Measurements from ENCODE around the gene KCNK16. TPM values are rescaled to one million over a fixed set of nuclear protein-coding genes. Genes with fewer than 3 reads are reported as not detected.

The KCNK16 gene
- total and polyA plus RNA-seq, 2 of the 4 experiments (the other 2 are of a cell fraction) = not detected

DNA sequence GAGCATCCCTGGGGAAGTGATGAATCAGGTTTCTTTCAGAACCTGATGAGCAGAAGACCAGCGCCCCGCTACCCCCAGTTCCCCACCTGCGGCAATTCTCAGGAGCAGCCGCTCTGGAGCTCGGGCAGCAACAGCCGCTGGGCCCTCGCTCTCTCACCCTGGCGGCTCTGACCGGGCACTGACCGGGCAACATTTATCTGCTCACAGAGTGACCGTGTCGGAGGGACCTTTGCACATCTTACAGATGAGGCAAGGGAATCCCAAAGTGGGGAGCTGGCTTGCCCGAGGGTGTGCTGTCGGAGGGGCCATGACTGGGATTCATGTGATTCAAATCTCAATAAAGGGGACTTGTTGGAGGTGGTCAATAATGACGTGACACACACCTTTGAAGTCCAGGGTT, 26.2 kb upstream of the KCNK16 start:
- no peak overlapping the region for H3K4me2 ChIP-seq (ENCODE audit: low read depth, low read length)
- no peak overlapping the region for H3K9ac ChIP-seq (ENCODE audit: low read depth, low read length)
- POLR2A ChIA-PET (ENCODE audit: unreplicated experiment) = no interaction called here
- H2BK5ac ChIP-seq (ENCODE audit: low read depth, low read length, poor library complexity, severe bottlenecking) = no peak overlapping the region
- no peak for TF ChIP-seq POLR2A (IDR thresholded peaks at IDR 0.05; ENCODE audit: low read depth, low read length)
- no peak for TF ChIP-seq NFE2L2 (IDR thresholded peaks at IDR 0.05; ENCODE audit: low read depth, low read length)
- no peak for TF ChIP-seq RFX5 (IDR thresholded peaks at IDR 0.05; ENCODE audit: low read depth, low read length)
- TF ChIP-seq FOS (IDR thresholded peaks at IDR 0.05; ENCODE audit: low read depth, low read length) = no peak
- no peak overlapping the region for H3K4me3 ChIP-seq (ENCODE audit: insufficient read depth, low read depth, low read length)
- no peak overlapping the region for H2AK9ac ChIP-seq (replicated peaks; ENCODE audit: low read depth, low read length, poor library complexity)
- no peak overlapping the region for H2BK120ac ChIP-seq (ENCODE audit: low read depth, low read length)
- no peak overlapping the region for H2AFZ ChIP-seq (replicated peaks; ENCODE audit: low read length, poor library complexity)
- ATAC-seq (ENCODE audit: low read depth) (no peak), DNase-seq (no peak)
- H3K9me1 ChIP-seq (ENCODE audit: insufficient read depth, low read length) = no peaks in the 10 kb centered on the region
- no peak overlapping the region for H2BK20ac ChIP-seq (ENCODE audit: low read depth, low read length)
- no peaks in the 10 kb centered on the region; the same call in 1 of the 2 replicates for H3K27me3 ChIP-seq (ENCODE audit: control insufficient read depth, insufficient read depth, low read length)
- no peaks in the 10 kb centered on the region for H3K9me3 ChIP-seq (ENCODE audit: control insufficient read depth, insufficient read depth, low read length)
- dilution Hi-C loops (cut with HindIII; ENCODE audit: low sequenced_read_pairs, unreplicated experiment) (no loop called here), intact Hi-C loops (cut with micrococcal nuclease) (loop anchor here (10.0 kb wide), 2 partner anchors 1676 to 1716 kb away; no protein-coding TSS in a partner anchor), in situ Hi-C loops (cut with MboI; ENCODE audit: low sequenced_read_pairs) (loop anchor here (10.0 kb wide), 1 partner anchor 966 kb away; no protein-coding TSS in a partner anchor)
- H3K4ac ChIP-seq (ENCODE audit: low read depth, low read length) = no peak overlapping the region
- H4K5ac ChIP-seq (ENCODE audit: low read depth, low read length) = no peak overlapping the region
- CTCF ChIA-PET = no interaction called here
- H3K14ac ChIP-seq (replicated peaks; ENCODE audit: low read depth, low read length) = no peak overlapping the region
- H3K4me1 ChIP-seq (ENCODE audit: control insufficient read depth, insufficient read depth, low read length) = no peaks in the 10 kb centered on the region
- H3K79me1 ChIP-seq (ENCODE audit: low read depth in 1 of 2, low read length in 2 of 2) = no peaks in the 10 kb centered on the region
- BruUV-seq (replicated peaks) = no TSS peak
- no peaks in the 10 kb centered on the region for H3K36me3 ChIP-seq (ENCODE audit: control insufficient read depth, insufficient read depth, low read length)
- H3K23ac ChIP-seq (ENCODE audit: low read depth, low read length) = no peak overlapping the region
- H2AK5ac ChIP-seq (ENCODE audit: low read depth, low read length) = no peak overlapping the region
- H4K8ac ChIP-seq (ENCODE audit: low read depth in 2 of 2, low read length in 2 of 2) = no peak overlapping the region
- H3K18ac ChIP-seq (ENCODE audit: low read depth, low read length) = no peak overlapping the region
- no peak overlapping the region for H3K56ac ChIP-seq (ENCODE audit: extremely low read depth, insufficient read depth, low read length)
- no peak overlapping the region for H3K27ac ChIP-seq (ENCODE audit: insufficient read depth, low read length)
- no peaks in the 10 kb centered on the region for H4K20me1 ChIP-seq (ENCODE audit: insufficient read depth, low read length)
- WGBS, 2 experiments (ENCODE audit: extremely low coverage in 2 of 2, insufficient read length in 1 of 2) = 90% methylated on average over 2 of the region's 15 CpGs; no CpG with 5 or more reads in 1 of the 2 experiments
- no peak overlapping the region for H4K91ac ChIP-seq (ENCODE audit: insufficient read depth, low read depth, low read length)
- no peak overlapping the region for H2BK15ac ChIP-seq (ENCODE audit: low read depth, low read length)

All from IMR-90 (cell line).